ENCODE results near the gene MPPED1.

The MPPED1 gene

DNA sequence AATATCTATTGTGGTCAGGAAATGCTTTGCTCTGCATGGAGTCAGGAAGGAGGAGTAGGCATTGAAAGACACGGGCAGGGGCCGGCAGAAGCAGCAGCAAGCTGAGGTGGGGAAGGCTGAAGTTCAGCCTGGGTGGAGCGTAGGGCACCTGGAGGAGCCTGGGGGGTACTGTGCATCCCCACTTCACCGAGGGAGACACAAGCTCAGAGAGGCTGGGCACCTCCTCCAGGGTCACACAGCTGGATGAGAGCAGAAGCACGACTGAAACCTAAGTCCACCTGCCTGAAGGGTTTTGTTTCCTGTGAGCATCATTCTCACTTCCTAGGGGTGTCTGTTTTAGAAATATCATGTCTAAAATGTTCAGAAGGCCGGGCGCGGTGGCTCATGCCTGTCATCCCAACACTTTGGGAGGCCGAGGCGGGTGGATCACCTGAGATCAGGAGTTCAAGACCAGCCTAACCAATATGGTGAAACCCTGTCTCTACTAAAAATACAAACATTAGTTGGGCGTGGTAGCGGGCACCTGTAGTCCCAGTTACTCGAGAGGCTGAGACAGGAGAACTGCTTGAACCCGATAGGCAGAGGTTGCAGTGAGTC lies 138.3 kb downstream of the MPPED1 start:
- DNase-seq, result no peak

DNA sequence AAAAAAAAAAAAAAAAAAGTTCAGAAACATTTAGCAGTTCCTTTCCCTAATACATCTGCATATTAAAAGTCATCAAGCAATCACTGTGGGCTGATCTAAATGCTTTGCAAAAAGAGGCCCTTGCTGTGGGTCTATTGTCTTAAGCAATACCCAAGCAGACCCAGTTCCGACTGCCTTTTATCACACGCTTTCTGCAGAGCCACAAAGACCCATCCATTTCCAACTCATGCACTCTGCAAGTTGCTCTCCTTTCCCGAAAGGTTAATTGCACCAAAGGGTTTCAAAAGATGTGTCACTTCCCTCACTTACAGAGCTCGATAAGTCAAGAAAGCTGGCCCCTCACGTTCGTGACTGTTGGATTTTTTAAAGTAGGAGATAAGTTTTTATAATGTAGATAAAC lies 138.9 kb downstream of the MPPED1 start:
- DNase-seq, result no peak

DNA sequence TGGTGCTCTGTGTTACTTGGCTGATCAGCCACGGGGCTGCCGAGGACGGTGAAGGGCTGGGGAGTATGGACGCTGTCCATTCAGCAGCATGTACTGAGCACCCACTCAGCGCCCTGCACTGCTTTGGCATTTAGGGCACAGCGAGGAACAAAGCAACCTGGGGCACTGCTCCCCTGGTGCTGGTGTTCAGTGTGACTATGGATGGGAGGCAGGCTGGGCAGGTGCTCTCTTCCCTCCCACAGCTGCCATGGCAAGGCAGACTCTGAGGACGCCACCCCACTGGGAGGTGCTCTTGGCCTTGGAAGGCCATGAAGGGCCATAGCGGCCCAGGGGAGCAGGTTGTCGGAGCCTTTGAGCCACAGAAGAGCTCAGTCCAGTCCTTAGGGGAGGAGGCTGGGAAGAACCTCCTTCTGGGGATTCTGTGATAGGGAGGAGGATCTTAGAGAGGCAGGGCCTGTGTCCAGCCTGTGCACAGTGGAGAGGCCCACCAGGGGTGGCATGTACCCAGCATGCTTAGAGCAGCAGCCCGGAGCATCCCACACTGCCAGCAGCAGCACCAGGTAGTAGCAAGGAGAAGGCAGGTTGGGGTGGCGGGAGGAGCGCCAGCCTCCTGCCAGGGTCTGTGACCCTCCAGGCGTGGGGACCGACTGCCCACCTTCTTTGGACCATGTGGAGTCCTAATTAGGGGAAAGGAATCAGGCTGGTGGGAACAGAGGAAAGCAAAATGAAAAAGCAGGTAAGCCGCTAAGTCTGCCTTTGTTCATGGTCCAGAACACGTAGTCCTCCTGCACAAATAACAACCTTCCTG lies 141.8 kb downstream of the MPPED1 start:
- no peak for DNase-seq

DNA sequence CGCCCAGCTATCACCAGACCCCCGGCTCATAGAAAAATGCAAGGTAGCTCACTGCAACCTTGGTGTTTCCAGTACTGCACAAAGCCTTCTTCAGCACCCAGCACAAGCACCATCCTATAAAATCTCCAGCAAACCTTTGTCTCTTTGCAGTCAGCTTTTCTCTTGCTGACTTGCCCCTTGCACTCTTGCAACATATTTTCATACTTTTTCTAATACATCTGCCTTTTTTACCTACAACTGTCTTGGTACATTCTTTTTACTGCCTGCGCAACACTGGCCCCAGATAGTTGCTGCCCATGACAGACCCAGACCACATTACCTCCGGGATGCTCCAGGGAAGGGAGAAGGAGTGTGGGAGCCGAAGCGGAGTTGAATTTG lies 142.4 kb downstream of the MPPED1 start:
- DNase-seq, result no peak

DNA sequence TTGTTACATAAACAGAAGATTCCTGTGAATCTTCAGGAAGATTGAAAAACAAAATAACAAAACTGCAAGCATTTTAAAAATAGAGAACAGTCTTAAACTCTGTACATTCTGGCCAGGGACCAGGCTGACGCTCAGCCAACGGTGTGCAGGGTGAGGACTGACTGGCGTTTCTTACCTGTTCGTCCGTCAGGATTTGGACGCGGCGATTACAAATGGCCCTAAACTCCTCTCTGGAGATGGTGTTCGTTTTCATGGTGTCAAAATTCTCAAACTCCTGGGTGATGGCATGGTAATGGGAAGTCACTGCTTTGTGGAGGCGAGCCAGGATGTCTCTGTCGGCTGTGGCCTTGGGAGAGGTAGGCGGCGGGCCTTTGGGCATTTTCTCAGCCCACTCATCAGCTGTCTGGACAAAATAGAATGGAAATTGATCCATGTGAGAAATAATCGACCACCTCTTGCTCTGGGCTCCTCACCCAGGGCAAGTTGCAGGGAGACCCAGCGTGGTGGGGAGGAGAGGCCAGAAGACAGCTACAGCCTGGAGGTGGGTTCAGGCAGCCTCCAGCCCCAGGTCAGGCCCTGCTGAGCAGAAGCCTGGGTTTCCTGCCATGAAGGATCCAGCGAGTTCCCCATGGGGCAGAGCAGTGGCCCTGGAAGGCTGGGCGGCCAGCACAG lies 143.0 kb downstream of the MPPED1 start:
- no peak for DNase-seq

DNA sequence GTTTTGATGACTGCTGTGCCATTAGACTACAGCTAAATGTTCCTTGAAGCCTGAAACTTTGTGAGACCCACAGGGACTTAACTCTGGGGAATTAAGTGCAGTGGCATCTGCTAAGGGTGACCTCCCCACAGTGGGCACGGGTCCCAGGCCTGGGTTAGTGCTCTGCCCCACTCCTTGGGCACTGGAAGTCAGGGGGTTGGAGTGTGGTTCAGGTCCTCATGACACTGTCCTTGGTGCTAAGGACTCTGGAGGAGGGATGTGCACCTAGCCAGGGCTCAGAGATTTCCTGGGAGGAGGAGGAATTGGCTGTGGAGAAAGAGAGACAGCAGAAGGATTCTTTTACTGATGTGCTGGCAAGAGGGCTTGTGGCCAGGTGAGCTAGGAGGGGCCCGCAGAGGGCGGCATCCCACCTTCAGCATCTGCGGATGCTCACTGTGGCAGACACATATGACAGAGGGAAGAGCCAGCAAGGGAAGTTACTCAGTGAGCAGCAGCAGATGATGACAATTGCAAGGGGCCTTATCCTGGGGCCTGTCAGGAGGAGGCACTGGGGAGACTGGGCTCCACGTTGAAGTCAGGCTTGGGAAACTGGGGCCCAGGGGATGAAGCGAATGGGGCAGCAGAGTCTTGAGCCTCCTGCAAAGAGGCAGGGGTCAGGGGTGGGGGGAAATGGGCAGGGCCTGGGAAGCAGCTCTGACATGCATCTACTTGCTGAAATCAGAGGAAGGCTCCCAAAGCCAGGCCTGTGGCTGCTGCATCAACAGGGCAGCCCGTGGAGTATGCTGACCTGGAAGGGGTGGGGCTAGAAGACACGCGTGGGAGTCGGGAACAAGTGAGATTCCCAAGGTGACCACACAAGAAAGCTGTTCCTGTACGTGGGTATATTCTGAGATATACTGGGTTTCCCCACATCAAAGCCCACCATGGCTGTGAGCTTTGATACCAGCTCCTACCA lies 144.0 kb downstream of the MPPED1 start:
- no peak for DNase-seq

All from CD4-positive, alpha-beta T cell treated with Interleukin-17A for 1 hour (primary cell).